HG03342 (cell line): ENCODE results near the gene ZNF24.

Experiments used
- ATAC-seq: cut with Tn5 transposase; IDR thresholded peaks from one replicate; pipeline ENCODE4 v1.9.1; 2021; ENCODE audit warnings: mild to moderate bottlenecking, moderate library complexity; ENCODE audit not compliant: unreplicated experiment

ZNF24 gene

GRCh38 chr18:35343936-35344735 lies at the start of gene ZNF24:
TSS of gene ZNF24 (minus strand) at chr18:35344420. CDS start at chr18:35340650, 3,770 bp downstream.
- peak; percentile 90 for ATAC-seq

GRCh38 chr18:35393716-35394115 lies 49.5 kb upstream of the ZNF24 start:
- no peak for ATAC-seq

- no peak for ATAC-seq
These were observed 48.2 kb upstream of the ZNF24 start for GRCh38 chr18:35392375-35392774.

GRCh38 chr18:35390951-35391700 lies 46.9 kb upstream of the ZNF24 start:
- no peak for ATAC-seq

- no peak for ATAC-seq
These were observed 44.9 kb upstream of the ZNF24 start for GRCh38 chr18:35389095-35389618.

GRCh38 chr18:35387152-35387571 lies 42.9 kb upstream of the ZNF24 start:
- no peak for ATAC-seq

GRCh38 chr18:35386600-35387100 lies 42.4 kb upstream of the ZNF24 start:
- peak; percentile 88 for ATAC-seq

GRCh38 chr18:35383136-35383535 lies 38.9 kb upstream of the ZNF24 start:
- ATAC-seq: no peak

GRCh38 chr18:35379421-35379820 lies 35.2 kb upstream of the ZNF24 start:
- no peak for ATAC-seq

GRCh38 chr18:35378574-35378896 lies 34.3 kb upstream of the ZNF24 start:
- no peak for ATAC-seq

GRCh38 chr18:35377875-35378573 lies 33.8 kb upstream of the ZNF24 start:
- ATAC-seq: no peak

GRCh38 chr18:35376742-35377695 lies 32.8 kb upstream of the ZNF24 start, which contains the start of gene ZNF396:
TSS of gene ZNF396 (minus strand) at chr18:35377337. CDS start at chr18:35374292, 3,045 bp downstream.
- ATAC-seq: peak; percentile 86

GRCh38 chr18:35376393-35376741 lies 32.1 kb upstream of the ZNF24 start:
- ATAC-seq: peak; percentile 57

- no peak for ATAC-seq
These were observed 30.5 kb upstream of the ZNF24 start for GRCh38 chr18:35374708-35375107.

- no peak for ATAC-seq
These were observed 27.4 kb upstream of the ZNF24 start for GRCh38 chr18:35371412-35372195.

- ATAC-seq: no peak
These were observed 24.9 kb upstream of the ZNF24 start for GRCh38 chr18:35369126-35369525.

GRCh38 chr18:35368595-35368994 lies 24.4 kb upstream of the ZNF24 start:
- ATAC-seq: no peak

GRCh38 chr18:35362531-35362930 lies 18.3 kb upstream of the ZNF24 start:
- ATAC-seq: no peak
